Bone marrow (tissue), 2 donors: ENCODE data around the gene SPRY2.
"Not testable (repeated sequence)": the region's sequence is repeated elsewhere in the genome, so short reads cannot be mapped to it uniquely, and the experiment has no call there.

Experiments
- DNase-seq, 2 donors: peaks; one replicate each; lab custom pipeline; 2025; lab: John Stamatoyannopoulos, UW

Gene SPRY2

GRCh38 chr13:80348750-80349149, 7.8 kb upstream of the SPRY2 start:
- DNase-seq = no peak

- no peak for DNase-seq
Measured at GRCh38 chr13:80348314-80348713, 7.4 kb upstream of the SPRY2 start.

- DNase-seq = no peak
Measured at GRCh38 chr13:80345771-80346510, 5.0 kb upstream of the SPRY2 start.

GRCh38 chr13:80344032-80344431, 3.1 kb upstream of the SPRY2 start:
- not testable (repeated sequence) for DNase-seq

GRCh38 chr13:80342471-80343371, 1.8 kb upstream of the SPRY2 start:
- DNase-seq = peak in 1 of 2 donors; percentile 66

- DNase-seq = no peak
Measured at GRCh38 chr13:80341756-80342370, 937 bp upstream of the SPRY2 start.

- peak in 1 of 2 donors; percentile 69 for DNase-seq
Measured at GRCh38 chr13:80340651-80341100, 250 bp downstream of the SPRY2 start.

GRCh38 chr13:80339912-80340650, 845 bp downstream of the SPRY2 start:
- peak in 1 of 2 donors; percentile 71 for DNase-seq

GRCh38 chr13:80339563-80339911, 1.4 kb downstream of the SPRY2 start:
- DNase-seq = no peak

GRCh38 chr13:80338781-80339562, 2.0 kb downstream of the SPRY2 start:
- DNase-seq = peak in 1 of 2 donors; percentile 26

GRCh38 chr13:80337288-80338081, 3.4 kb downstream of the SPRY2 start:
- no peak for DNase-seq

- no peak for DNase-seq
Measured at GRCh38 chr13:80336776-80337287, 4.1 kb downstream of the SPRY2 start.

GRCh38 chr13:80336370-80336769, 4.6 kb downstream of the SPRY2 start:
- DNase-seq = no peak

GRCh38 chr13:80334597-80335260, 6.2 kb downstream of the SPRY2 start:
- DNase-seq = no peak

- no peak for DNase-seq
Measured at GRCh38 chr13:80331984-80332383, 8.9 kb downstream of the SPRY2 start.

- no peak for DNase-seq
Measured at GRCh38 chr13:80329250-80329649, 11.7 kb downstream of the SPRY2 start.

- no peak for DNase-seq
Measured at GRCh38 chr13:80319004-80319403, 21.9 kb downstream of the SPRY2 start.

GRCh38 chr13:80314711-80315653, 25.9 kb downstream of the SPRY2 start:
- no peak for DNase-seq
